ENCODE results near the gene PTPN4. TPM values are rescaled to one million over a fixed set of nuclear protein-coding genes. Genes with fewer than 3 reads are reported as not detected.
"Not testable (repeated sequence)": the region's sequence is repeated elsewhere in the genome, so short reads cannot be mapped to it uniquely, and the experiment has no call there.

Gene PTPN4
- polyA plus RNA-seq, 1 experiment: 11.8 TPM

- DNase-seq (ENCODE audit: low read depth): no peak
- no peak for TF ChIP-seq CTCF (IDR thresholded peaks at IDR 0.05; ENCODE audit: insufficient read depth, low read depth, low read length)
- CTCF ChIA-PET: no interaction called here
- no peaks in the 10 kb centered on the region for H3K27me3 ChIP-seq (ENCODE audit: control insufficient read depth, insufficient read depth, low read length)
- POLR2A ChIA-PET: no interaction called here
- no peaks in the 10 kb centered on the region for H3K36me3 ChIP-seq (ENCODE audit: control insufficient read depth, insufficient read depth, low read length)
- no peak overlapping the region for H3K4me3 ChIP-seq (ENCODE audit: low read depth, low read length)
Measured at GRCh38 chr2:119803101-119803500, 43.4 kb downstream of the PTPN4 start.

DNA sequence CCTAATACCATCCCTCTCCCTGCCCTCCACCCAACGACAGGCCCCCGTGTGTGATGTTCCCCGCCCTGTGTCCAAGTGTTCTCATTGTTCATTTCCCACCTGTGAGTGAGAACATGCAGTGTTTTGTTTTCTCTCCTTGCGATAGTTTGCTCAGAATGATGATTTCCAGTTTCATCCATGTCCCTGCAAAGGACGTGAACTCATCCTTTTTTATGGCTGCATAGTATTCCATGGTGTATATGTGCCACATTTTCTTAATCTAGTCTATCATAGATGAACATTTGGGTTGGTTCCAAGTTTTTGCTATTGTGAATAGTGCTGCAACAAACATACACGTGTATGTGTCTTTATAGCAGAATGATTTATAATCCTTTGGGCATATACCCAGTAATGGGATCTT lies 44.7 kb downstream of the PTPN4 start:
- CTCF ChIA-PET; H3K4me3 ChIP-seq (ENCODE audit: low read depth, low read length); DNase-seq (ENCODE audit: low read depth); POLR2A ChIA-PET; H3K27me3 ChIP-seq (ENCODE audit: control insufficient read depth, insufficient read depth, low read length); H3K36me3 ChIP-seq (ENCODE audit: control insufficient read depth, insufficient read depth, low read length): not testable (repeated sequence)

DNA sequence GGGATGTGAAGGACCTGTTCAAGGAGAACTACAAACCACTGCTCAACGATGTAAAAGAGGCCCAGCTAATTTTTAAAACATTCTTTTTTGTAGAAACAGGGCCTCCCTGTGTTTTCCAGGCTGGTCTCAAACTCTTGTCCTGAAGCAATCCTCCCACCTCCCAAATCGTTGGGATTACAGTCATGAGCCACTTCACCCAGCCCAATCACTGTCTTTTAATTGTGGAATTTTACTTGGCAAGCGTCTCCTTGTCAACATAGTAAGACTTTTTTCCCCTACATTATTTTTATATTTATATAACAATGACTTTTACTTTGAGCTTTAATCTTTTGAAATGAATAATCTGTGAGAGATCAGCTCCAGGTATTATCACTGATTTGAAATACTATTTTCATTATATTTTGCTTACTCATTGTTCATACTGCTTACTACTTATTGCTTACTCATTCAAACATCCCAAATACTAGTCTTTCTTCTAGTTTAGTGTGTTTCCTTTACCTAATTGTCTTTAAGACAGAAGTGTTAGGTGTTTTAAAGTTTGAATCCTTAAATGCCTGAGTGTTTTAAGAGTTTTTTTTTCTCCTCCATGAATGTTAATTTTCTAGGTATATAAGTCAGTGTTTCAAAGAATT lies 48.9 kb downstream of the PTPN4 start:
- no peak overlapping the region for H3K4me3 ChIP-seq (ENCODE audit: low read depth, low read length)
- TF ChIP-seq CTCF (IDR thresholded peaks at IDR 0.05; ENCODE audit: insufficient read depth, low read depth, low read length): no peak
- ChIA-PET POLR2A (interaction anchor here (0.9 kb wide), 1 partner anchor 14 kb away, joined by 4 read pairs; no protein-coding TSS in a partner anchor), CTCF (interaction anchor here (0.8 to 1.6 kb wide), 4 partner anchors 15 to 166 kb away, joined by 4 to 5 read pairs (median 5); no protein-coding TSS in a partner anchor)
- no peaks in the 10 kb centered on the region for H3K36me3 ChIP-seq (ENCODE audit: control insufficient read depth, insufficient read depth, low read length)
- DNase-seq (ENCODE audit: low read depth): no peak
- no peaks in the 10 kb centered on the region for H3K27me3 ChIP-seq (ENCODE audit: control insufficient read depth, insufficient read depth, low read length)

DNA sequence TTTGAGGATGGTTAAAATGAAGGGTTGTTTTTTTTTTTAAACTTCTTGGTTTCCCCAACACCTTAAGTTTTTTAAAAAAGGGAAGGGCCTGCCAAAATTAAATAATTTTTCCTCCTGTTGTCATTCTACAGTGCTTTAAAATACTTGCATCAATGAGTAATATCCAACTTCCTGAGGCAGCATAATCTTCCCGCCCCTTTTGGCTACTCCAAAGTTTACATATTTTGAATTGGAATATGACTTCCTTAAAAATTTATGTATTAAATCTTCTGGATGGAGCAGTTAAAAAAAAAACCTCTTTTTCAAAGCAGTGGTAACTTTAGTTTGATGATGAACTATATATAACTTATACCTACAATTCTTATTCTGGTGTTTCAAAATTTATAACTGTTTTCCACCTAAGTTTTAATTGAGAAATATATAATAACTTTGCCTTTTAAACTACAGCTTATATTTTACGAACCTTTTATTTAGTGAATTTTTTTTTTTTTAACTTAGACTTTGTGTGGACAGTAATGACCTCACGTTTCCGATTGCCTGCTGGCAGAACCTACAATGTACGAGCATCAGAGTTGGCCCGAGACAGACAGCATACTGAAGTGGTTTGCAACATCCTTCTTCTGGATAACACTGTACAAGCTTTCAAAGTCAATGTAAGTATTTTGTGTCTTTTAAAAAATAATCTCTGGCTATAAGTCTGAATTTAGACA lies 49.8 kb downstream of the PTPN4 start:
- no peak for TF ChIP-seq CTCF (IDR thresholded peaks at IDR 0.05; ENCODE audit: insufficient read depth, low read depth, low read length)
- ChIA-PET POLR2A (no interaction called here), CTCF (interaction anchor here (0.8 to 1.6 kb wide), 6 partner anchors 11 to 167 kb away, joined by 3 to 5 read pairs (median 5); no protein-coding TSS in a partner anchor)
- Histone ChIP-seq H3K4me3 (ENCODE audit: low read depth, low read length) (no peak overlapping the region), H3K27me3 (ENCODE audit: control insufficient read depth, insufficient read depth, low read length) (no peaks in the 10 kb centered on the region), H3K36me3 (ENCODE audit: control insufficient read depth, insufficient read depth, low read length) (no peaks in the 10 kb centered on the region)
- no peak for DNase-seq (ENCODE audit: low read depth)

DNA sequence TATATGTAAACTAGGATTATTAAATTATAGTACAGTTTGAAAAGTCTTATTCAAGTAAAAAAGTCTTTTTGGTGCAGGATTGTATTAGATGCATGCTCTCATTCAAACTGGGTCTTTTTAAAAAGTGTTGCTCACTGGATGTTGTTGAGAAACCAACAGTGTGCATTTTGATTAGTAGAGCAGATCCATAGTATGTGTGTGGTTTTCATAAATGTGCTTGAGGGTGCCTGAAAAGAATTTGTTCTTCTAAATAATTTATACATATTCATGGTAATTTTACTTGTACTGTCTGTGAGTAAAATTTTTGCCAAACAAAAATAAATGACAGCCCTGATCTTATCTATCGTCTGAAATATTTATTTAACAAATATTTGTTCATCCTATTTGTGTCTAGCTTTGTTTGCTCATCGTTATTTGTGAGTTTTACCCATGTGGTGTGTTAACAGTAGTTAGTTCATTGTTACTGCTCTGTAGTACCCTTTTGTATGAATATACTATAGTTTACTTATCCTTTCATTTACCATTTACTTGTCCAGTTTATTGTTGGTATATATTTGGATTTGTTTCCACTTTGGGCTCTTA lies 50.4 kb downstream of the PTPN4 start:
- no peak for TF ChIP-seq CTCF (IDR thresholded peaks at IDR 0.05; ENCODE audit: insufficient read depth, low read depth, low read length)
- no peaks in the 10 kb centered on the region for H3K36me3 ChIP-seq (ENCODE audit: control insufficient read depth, insufficient read depth, low read length)
- no peak overlapping the region for H3K4me3 ChIP-seq (ENCODE audit: low read depth, low read length)
- no peak for DNase-seq (ENCODE audit: low read depth)
- no peaks in the 10 kb centered on the region for H3K27me3 ChIP-seq (ENCODE audit: control insufficient read depth, insufficient read depth, low read length)
- ChIA-PET POLR2A (no interaction called here), CTCF (interaction anchor here (1.1 to 1.6 kb wide), 4 partner anchors 12 to 57 kb away, joined by 3 to 5 read pairs (median 4); no protein-coding TSS in a partner anchor)
